RWPE2 (cell line): ENCODE data around the gene OR10P1.

Experiments used
- ATAC-seq: fragments of 200-7000 bp; cut with Tn5 transposase; 3 replicates; pipeline ENCODE4 v1.9.1; 2021; ENCODE audit warnings: low read depth
- DNase-seq: peaks from one replicate; pipeline ENCODE4 v3.0.0-alpha.2; 2020; ENCODE audit warnings: low spot score
- H3K27ac ChIP-seq: fragments of 450-650 bp; 2 replicates; pipeline ENCODE4 v1.5.1; 2017; ENCODE audit warnings: mild to moderate bottlenecking; ENCODE audit not compliant: poor library complexity, severe bottlenecking
- H3K27me3 ChIP-seq: fragments of 250-450 bp; sonication (Bioruptor Pico); 2 replicates; pipeline ENCODE4 v1.5.1; 2021; ENCODE audit warnings: mild to moderate bottlenecking, moderate library complexity; ENCODE audit not compliant: insufficient read depth, poor library complexity, severe bottlenecking
- H3K36me3 ChIP-seq: fragments of 250-450 bp; sonication (Bioruptor Pico); 2 replicates; pipeline ENCODE4 v1.5.1; 2020; ENCODE audit warnings: low read depth, mild to moderate bottlenecking, moderate library complexity
- H3K4me1 ChIP-seq: fragments of 250-450 bp; sonication (Bioruptor Pico); 2 replicates; pipeline ENCODE4 v1.5.1; 2021; ENCODE audit warnings: mild to moderate bottlenecking, moderate library complexity; ENCODE audit not compliant: insufficient read depth, poor library complexity, severe bottlenecking
- H3K4me3 ChIP-seq: fragments of 250-450 bp; sonication (Bioruptor Pico); 2 replicates; pipeline ENCODE4 v1.5.1; 2021; ENCODE audit warnings: mild to moderate bottlenecking, moderate library complexity; ENCODE audit not compliant: severe bottlenecking
- H3K9me3 ChIP-seq: fragments of 250-450 bp; sonication (Bioruptor Pico); 2 replicates; pipeline ENCODE4 v1.5.1; 2021; ENCODE audit warnings: mild to moderate bottlenecking, moderate library complexity; ENCODE audit not compliant: severe bottlenecking
- TF ChIP-seq, protein P1 (sequence below): fragments of 450-650 bp; IDR thresholded peaks from one replicate; pipeline ENCODE4 v1.5.1; 2017; ENCODE audit warnings: mild to moderate bottlenecking, moderate library complexity; ENCODE audit not compliant: poor library complexity, severe bottlenecking

OR10P1 gene

GRCh38 chr12:55682087-55682796, 45.5 kb downstream of the OR10P1 start:
- Histone ChIP-seq H3K27me3 (no peaks in the 10 kb centered on the region), H3K27ac (no peak overlapping the region), H3K9me3 (no peaks in the 10 kb centered on the region), H3K36me3 (no peaks in the 10 kb centered on the region), H3K4me1 (no peaks in the 10 kb centered on the region), H3K4me3 (no peak overlapping the region)
- ATAC-seq (no peak), DNase-seq (no peak)
- TF ChIP-seq, protein P1, sequence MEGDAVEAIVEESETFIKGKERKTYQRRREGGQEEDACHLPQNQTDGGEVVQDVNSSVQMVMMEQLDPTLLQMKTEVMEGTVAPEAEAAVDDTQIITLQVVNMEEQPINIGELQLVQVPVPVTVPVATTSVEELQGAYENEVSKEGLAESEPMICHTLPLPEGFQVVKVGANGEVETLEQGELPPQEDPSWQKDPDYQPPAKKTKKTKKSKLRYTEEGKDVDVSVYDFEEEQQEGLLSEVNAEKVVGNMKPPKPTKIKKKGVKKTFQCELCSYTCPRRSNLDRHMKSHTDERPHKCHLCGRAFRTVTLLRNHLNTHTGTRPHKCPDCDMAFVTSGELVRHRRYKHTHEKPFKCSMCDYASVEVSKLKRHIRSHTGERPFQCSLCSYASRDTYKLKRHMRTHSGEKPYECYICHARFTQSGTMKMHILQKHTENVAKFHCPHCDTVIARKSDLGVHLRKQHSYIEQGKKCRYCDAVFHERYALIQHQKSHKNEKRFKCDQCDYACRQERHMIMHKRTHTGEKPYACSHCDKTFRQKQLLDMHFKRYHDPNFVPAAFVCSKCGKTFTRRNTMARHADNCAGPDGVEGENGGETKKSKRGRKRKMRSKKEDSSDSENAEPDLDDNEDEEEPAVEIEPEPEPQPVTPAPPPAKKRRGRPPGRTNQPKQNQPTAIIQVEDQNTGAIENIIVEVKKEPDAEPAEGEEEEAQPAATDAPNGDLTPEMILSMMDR, result no peak

GRCh38 chr12:55683676-55684075, 47.0 kb downstream of the OR10P1 start:
- no peaks in the 10 kb centered on the region for H3K27me3 ChIP-seq
- ATAC-seq, result no peak

GRCh38 chr12:55684761-55685370, 48.2 kb downstream of the OR10P1 start:
- Histone ChIP-seq H3K27me3 (no peaks in the 10 kb centered on the region), H3K9me3 (no peaks in the 10 kb centered on the region), H3K36me3 (no peaks in the 10 kb centered on the region), H3K27ac (no peak overlapping the region), H3K4me3 (no peak overlapping the region), H3K4me1 (no peaks in the 10 kb centered on the region)
- TF ChIP-seq, protein P1, result no peak
- DNase-seq, result no peak
- no peak for ATAC-seq

More at GRCh38 chr12:55683676-55684075, 47.0 kb downstream of the OR10P1 start:
- Histone ChIP-seq H3K9me3 (no peaks in the 10 kb centered on the region), H3K4me1 (no peaks in the 10 kb centered on the region), H3K36me3 (no peaks in the 10 kb centered on the region), H3K27ac (no peak overlapping the region), H3K4me3 (no peak overlapping the region)
- TF ChIP-seq, protein P1, result no peak
- no peak for DNase-seq

DNA sequence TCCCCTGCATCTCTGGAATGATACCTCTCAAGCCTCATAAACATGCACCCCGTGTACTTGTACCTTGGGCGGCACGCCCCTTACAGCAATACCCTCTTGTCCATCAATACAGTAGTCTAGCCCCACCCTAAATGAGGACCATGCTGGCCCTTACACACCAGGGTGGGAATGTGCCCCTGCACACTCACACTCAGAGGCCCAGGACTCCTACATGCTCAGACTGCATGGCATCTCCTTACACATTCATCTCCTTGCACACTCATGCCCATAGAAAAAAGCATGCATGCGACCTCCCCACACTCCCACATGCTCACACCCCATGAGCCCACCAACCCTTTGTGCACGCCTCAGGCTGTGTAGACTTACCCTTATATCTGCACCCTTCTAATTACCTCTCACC, 49.0 kb downstream of the OR10P1 start:
- ATAC-seq (no peak), DNase-seq (no peak)
- Histone ChIP-seq H3K27ac (no peak overlapping the region), H3K27me3 (no peaks in the 10 kb centered on the region), H3K4me1 (no peaks in the 10 kb centered on the region), H3K4me3 (no peak overlapping the region), H3K36me3 (no peaks in the 10 kb centered on the region), H3K9me3 (no peaks in the 10 kb centered on the region)
- TF ChIP-seq, protein P1, result no peak
